ENCODE results near the gene CDYL2. TPM values are rescaled to one million over a fixed set of nuclear protein-coding genes. Genes with fewer than 3 reads are reported as not detected.
"Not testable (repeated sequence)": the region's sequence is repeated elsewhere in the genome, so short reads cannot be mapped to it uniquely, and the experiment has no call there.

CDYL2 gene
- total and polyA plus RNA-seq, 4 donors = 1.3 to 12.6 (median 3.7) TPM

DNA sequence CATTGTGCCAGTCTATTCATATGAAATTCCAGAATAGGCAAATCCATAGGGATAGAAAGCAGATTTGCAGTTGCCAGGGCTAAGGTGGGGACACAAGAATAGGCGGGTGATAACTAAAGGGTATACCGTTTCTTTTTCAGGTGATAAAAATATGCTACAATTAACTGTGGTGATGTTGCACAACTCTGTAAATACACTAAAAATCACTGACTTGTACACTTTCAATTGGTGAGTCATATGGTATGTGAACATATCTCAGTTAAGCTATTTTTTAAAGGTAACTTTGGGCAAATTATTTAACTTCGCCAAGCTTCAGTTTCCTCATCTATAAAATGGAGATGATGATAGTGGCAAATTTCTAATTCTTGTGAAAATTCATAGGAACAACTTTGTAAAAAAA is 65.9 kb downstream of the CDYL2 start:
- Histone ChIP-seq H3K9ac (ENCODE audit: insufficient read depth in 1 of 2, low read length in 2 of 2) (no peak overlapping the region), H3K4me3 (no peak overlapping the region), H3K9me3 (ENCODE audit: control insufficient read depth in 4 of 4, insufficient read depth in 3 of 4, low read length in 3 of 4) (peaks cover 0 to 5% (median 3%) of the 10 kb centered on the region in 4 donors), H3K27me3 (ENCODE audit: control insufficient read depth in 3 of 3, insufficient read depth in 3 of 3, low read length in 2 of 3) (no peaks in the 10 kb centered on the region), H3K4me1 (ENCODE audit: control insufficient read depth in 5 of 5, insufficient read depth in 5 of 5, low read length in 5 of 5) (no peaks in the 10 kb centered on the region), H3K27ac (ENCODE audit: low read depth in 1 of 2, low read length in 1 of 2) (no peak overlapping the region), H3K36me3 (ENCODE audit: control insufficient read depth in 4 of 4, insufficient read depth in 4 of 4, low read length in 4 of 4) (no peaks in the 10 kb centered on the region)
- ATAC-seq (ENCODE audit: insufficient read depth, low FRiP score) (no peak), DNase-seq (no peak)
- 91 to 95% methylated on average over 3 of the region's 3 CpGs for WGBS, 2 donors
- TF ChIP-seq, protein P1, sequence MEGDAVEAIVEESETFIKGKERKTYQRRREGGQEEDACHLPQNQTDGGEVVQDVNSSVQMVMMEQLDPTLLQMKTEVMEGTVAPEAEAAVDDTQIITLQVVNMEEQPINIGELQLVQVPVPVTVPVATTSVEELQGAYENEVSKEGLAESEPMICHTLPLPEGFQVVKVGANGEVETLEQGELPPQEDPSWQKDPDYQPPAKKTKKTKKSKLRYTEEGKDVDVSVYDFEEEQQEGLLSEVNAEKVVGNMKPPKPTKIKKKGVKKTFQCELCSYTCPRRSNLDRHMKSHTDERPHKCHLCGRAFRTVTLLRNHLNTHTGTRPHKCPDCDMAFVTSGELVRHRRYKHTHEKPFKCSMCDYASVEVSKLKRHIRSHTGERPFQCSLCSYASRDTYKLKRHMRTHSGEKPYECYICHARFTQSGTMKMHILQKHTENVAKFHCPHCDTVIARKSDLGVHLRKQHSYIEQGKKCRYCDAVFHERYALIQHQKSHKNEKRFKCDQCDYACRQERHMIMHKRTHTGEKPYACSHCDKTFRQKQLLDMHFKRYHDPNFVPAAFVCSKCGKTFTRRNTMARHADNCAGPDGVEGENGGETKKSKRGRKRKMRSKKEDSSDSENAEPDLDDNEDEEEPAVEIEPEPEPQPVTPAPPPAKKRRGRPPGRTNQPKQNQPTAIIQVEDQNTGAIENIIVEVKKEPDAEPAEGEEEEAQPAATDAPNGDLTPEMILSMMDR (IDR thresholded peaks at IDR 0.05; ENCODE audit: control extremely low read depth, extremely low read depth) = no peak

DNA sequence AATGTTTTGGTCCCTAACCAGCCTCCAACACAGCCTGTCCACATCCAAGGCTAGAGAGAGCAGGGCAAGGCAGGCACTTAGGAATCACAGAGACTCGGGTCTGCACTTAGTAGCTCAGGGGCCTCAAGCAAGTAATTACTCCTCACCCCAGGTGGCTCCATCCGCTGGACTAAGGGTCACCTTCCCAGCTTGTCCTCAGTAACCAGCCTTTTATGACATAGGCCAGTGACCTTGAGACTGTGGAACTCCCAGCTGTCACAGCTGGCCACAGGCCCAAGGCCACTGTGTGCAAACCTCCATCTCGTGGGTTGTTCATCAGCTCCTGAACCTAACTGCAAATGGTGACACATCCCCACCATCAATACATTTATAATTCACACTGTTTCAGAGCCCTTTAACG is 68.6 kb downstream of the CDYL2 start:
- H3K9ac ChIP-seq (ENCODE audit: insufficient read depth in 1 of 2, low read length in 2 of 2) = no peak overlapping the region
- H3K27ac ChIP-seq (ENCODE audit: low read depth in 1 of 2, low read length in 1 of 2) = no peak overlapping the region
- H3K9me3 ChIP-seq (ENCODE audit: control insufficient read depth in 4 of 4, insufficient read depth in 3 of 4, low read length in 3 of 4) = peaks cover 0 to 15% (median 8%) of the 10 kb centered on the region in 4 donors
- H3K27me3 ChIP-seq (ENCODE audit: control insufficient read depth in 3 of 3, insufficient read depth in 3 of 3, low read length in 2 of 3) = no peaks in the 10 kb centered on the region
- H3K4me1 ChIP-seq (ENCODE audit: control insufficient read depth in 5 of 5, insufficient read depth in 5 of 5, low read length in 5 of 5) = no peaks in the 10 kb centered on the region
- no peak overlapping the region for H3K4me3 ChIP-seq
- no peak for ATAC-seq (ENCODE audit: insufficient read depth, low FRiP score)
- TF ChIP-seq, protein P1 (IDR thresholded peaks at IDR 0.05; ENCODE audit: control extremely low read depth, extremely low read depth) = no peak
- WGBS, 2 donors = 82 to 92% methylated on average over 4 of the region's 4 CpGs
- no peaks in the 10 kb centered on the region for H3K36me3 ChIP-seq (ENCODE audit: control insufficient read depth in 4 of 4, insufficient read depth in 4 of 4, low read length in 4 of 4)
- DNase-seq = no peak

DNA sequence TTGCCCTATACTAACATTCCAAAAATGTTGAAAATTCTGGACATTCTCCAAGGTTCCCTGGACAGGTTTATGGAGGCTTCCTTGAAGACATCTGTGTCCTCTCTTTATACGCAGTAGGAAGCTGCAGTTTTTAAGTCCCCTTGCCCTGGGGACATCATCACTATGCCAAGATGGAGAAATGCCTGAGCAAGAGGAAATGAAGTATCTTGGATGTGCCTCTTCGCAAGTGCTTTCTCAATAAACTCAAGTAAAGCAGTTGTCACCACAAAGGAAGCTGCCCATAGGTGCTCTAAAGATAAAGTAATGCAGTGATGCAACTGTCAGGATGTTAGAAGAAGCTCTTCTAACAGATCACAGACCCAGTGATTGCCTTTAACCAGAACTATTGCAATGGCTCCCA is 71.0 kb downstream of the CDYL2 start:
- WGBS, 2 donors = 30 to 41% methylated on average over 2 of the region's 2 CpGs
- Histone ChIP-seq H3K9me3 (ENCODE audit: control insufficient read depth in 4 of 4, insufficient read depth in 3 of 4, low read length in 3 of 4) (peaks cover 0 to 10% (median 5%) of the 10 kb centered on the region in 4 donors), H3K36me3 (ENCODE audit: control insufficient read depth in 4 of 4, insufficient read depth in 4 of 4, low read length in 4 of 4) (no peaks in the 10 kb centered on the region), H3K9ac (ENCODE audit: insufficient read depth in 1 of 2, low read length in 2 of 2) (no peak overlapping the region), H3K27ac (ENCODE audit: low read depth in 1 of 2, low read length in 1 of 2) (no peak overlapping the region), H3K27me3 (ENCODE audit: control insufficient read depth in 3 of 3, insufficient read depth in 3 of 3, low read length in 2 of 3) (no peaks in the 10 kb centered on the region), H3K4me1 (ENCODE audit: control insufficient read depth in 5 of 5, insufficient read depth in 5 of 5, low read length in 5 of 5) (no peaks in the 10 kb centered on the region), H3K4me3 (no peak overlapping the region)
- DNase-seq (no peak), ATAC-seq (ENCODE audit: insufficient read depth, low FRiP score) (no peak)
- TF ChIP-seq, protein P1 (IDR thresholded peaks at IDR 0.05; ENCODE audit: control extremely low read depth, extremely low read depth) = no peak

DNA sequence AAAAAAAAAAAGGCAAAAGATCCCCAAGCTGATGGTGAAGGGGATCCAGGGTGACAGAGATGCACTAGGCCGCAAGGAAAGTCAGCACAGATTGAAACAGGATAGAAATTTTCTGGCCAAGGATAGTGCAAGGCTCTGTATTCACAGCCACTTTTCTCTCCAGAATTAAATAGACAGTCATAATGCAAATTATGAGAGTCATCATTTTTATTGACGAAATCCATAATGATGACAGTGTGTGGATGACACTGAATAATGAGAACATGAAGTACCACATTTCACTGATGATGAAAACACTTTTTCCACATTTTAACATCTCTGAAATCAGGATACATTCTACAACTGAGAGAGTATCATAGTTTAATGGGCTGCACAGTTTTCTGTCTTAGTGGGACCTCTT is 72.5 kb downstream of the CDYL2 start:
- ATAC-seq (ENCODE audit: insufficient read depth, low FRiP score) (no peak), DNase-seq (no peak)
- no peaks in the 10 kb centered on the region for H3K27me3 ChIP-seq (ENCODE audit: control insufficient read depth in 3 of 3, insufficient read depth in 3 of 3, low read length in 2 of 3)
- H3K27ac ChIP-seq (ENCODE audit: low read depth in 1 of 2, low read length in 1 of 2) = no peak overlapping the region
- H3K4me3 ChIP-seq = no peak overlapping the region
- H3K9me3 ChIP-seq (ENCODE audit: control insufficient read depth in 4 of 4, insufficient read depth in 3 of 4, low read length in 3 of 4) = peaks cover 0 to 10% (median 5%) of the 10 kb centered on the region in 4 donors
- H3K9ac ChIP-seq (ENCODE audit: insufficient read depth in 1 of 2, low read length in 2 of 2) = no peak overlapping the region
- no peaks in the 10 kb centered on the region for H3K36me3 ChIP-seq (ENCODE audit: control insufficient read depth in 4 of 4, insufficient read depth in 4 of 4, low read length in 4 of 4)
- TF ChIP-seq, protein P1 (IDR thresholded peaks at IDR 0.05; ENCODE audit: control extremely low read depth, extremely low read depth) = no peak
- no peaks in the 10 kb centered on the region for H3K4me1 ChIP-seq (ENCODE audit: control insufficient read depth in 5 of 5, insufficient read depth in 5 of 5, low read length in 5 of 5)
- 94 to 97% methylated on average over 2 of the region's 2 CpGs for WGBS, 2 donors

DNA sequence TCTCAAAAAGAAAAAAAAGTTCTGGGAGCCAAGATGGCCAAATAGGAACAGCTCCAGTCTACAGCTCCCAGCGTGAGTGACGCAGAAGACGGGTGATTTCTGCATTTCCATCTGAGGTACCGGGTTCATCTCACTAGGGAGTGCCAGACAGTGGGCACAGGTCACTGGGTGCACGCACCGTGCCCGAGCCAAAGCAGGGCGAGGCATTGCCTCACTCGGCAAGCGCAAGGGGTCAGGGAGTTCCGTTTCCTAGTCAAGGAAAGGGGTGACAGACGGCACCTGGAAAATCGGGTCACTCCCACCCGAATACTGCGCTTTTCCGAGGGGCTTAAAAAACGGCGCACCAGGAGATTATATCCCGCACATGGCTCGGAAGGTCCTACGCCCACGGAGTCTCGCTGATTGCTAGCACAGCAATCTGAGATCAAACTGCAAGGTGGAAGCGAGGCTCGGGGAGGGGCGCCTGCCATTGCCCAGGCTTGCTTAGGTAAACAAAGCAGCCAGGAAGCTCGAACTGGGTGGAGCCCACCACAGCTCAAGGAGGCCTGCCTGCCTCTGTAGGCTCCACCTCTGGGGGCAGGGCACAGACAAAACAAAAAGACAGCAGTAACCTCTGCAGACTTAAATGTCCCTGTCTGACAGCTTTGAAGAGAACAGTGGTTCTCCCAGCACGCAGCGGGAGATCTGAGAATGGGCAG is 77.2 kb downstream of the CDYL2 start:
- DNase-seq; H3K4me1 ChIP-seq (ENCODE audit: control insufficient read depth in 5 of 5, insufficient read depth in 5 of 5, low read length in 5 of 5); H3K27ac ChIP-seq (ENCODE audit: low read depth in 1 of 2, low read length in 1 of 2); H3K9ac ChIP-seq (ENCODE audit: insufficient read depth in 1 of 2, low read length in 2 of 2); ATAC-seq (ENCODE audit: insufficient read depth, low FRiP score); H3K36me3 ChIP-seq (ENCODE audit: control insufficient read depth in 4 of 4, insufficient read depth in 4 of 4, low read length in 4 of 4); H3K4me3 ChIP-seq; H3K27me3 ChIP-seq (ENCODE audit: control insufficient read depth in 3 of 3, insufficient read depth in 3 of 3, low read length in 2 of 3): not testable (repeated sequence)
- H3K9me3 ChIP-seq (ENCODE audit: control insufficient read depth in 4 of 4, insufficient read depth in 3 of 4, low read length in 3 of 4) = peaks cover 0 to 13% (median 5%) of the 10 kb centered on the region in 4 donors
- 95 to 96% methylated on average over 29 of the region's 29 CpGs for WGBS, 2 donors

All from lung (tissue), 12 donors.